ENCODE results near the gene SPRR5. TPM values are rescaled to one million over a fixed set of nuclear protein-coding genes. Genes with fewer than 3 reads are reported as not detected.

The SPRR5 gene, protein sequence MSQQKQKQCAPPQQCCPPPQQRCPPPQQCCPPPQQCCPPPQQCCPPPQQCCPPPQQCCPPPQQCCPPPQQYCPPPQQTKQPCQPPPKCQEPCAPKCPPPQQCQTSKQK
- total RNA-seq (2021; fragmentation: NEBNext Ultra II Directional; extraction: Animal tissue kit (Norgen Biotek cat#: 25700)): not detected
- long read RNA-seq: 0 reads

GRCh38 chr1:152946651-152947256, at the start of gene SPRR5:
Gene SPRR5, plus strand, starts transcription at chr1:152947206. Its CDS starts 1,349 bp downstream, at chr1:152948555.
- no peak within 1 kb of the TSS for H3K4me3 Mint-ChIP-seq
- H3K27me3 Mint-ChIP-seq (ENCODE audit: insufficient read depth): no peaks in the 10 kb centered on the region; the same call in none of the 2 replicates
- TF ChIP-seq, protein P1, sequence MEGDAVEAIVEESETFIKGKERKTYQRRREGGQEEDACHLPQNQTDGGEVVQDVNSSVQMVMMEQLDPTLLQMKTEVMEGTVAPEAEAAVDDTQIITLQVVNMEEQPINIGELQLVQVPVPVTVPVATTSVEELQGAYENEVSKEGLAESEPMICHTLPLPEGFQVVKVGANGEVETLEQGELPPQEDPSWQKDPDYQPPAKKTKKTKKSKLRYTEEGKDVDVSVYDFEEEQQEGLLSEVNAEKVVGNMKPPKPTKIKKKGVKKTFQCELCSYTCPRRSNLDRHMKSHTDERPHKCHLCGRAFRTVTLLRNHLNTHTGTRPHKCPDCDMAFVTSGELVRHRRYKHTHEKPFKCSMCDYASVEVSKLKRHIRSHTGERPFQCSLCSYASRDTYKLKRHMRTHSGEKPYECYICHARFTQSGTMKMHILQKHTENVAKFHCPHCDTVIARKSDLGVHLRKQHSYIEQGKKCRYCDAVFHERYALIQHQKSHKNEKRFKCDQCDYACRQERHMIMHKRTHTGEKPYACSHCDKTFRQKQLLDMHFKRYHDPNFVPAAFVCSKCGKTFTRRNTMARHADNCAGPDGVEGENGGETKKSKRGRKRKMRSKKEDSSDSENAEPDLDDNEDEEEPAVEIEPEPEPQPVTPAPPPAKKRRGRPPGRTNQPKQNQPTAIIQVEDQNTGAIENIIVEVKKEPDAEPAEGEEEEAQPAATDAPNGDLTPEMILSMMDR (IDR thresholded peaks at IDR 0.05): no peak
- no peaks in the 10 kb centered on the region for H3K4me1 Mint-ChIP-seq (ENCODE audit: low read depth)
- H3K27ac Mint-ChIP-seq: no peak within 1 kb of the TSS
- no peak for DNase-seq
- no peaks in the 10 kb centered on the region for H3K36me3 Mint-ChIP-seq (ENCODE audit: low read depth)
- H3K9me3 Mint-ChIP-seq: peaks cover 4% of the 10 kb centered on the region

GRCh38 chr1:152899027-152899426, 48.0 kb upstream of the SPRR5 start:
- TF ChIP-seq, protein P1 (IDR thresholded peaks at IDR 0.05): no peak
- H3K4me3 Mint-ChIP-seq: no peak overlapping the region
- DNase-seq: no peak
- H3K27ac Mint-ChIP-seq: no peak overlapping the region
- H3K9me3 Mint-ChIP-seq: peaks cover 10% of the 10 kb centered on the region
- no peaks in the 10 kb centered on the region for H3K4me1 Mint-ChIP-seq (ENCODE audit: low read depth)
- H3K27me3 Mint-ChIP-seq (ENCODE audit: insufficient read depth): peaks cover 4% of the 10 kb centered on the region; the same call in 1 of the 2 replicates
- no peaks in the 10 kb centered on the region; the same call in 1 of the 2 replicates for H3K36me3 Mint-ChIP-seq (ENCODE audit: low read depth)

GRCh38 chr1:152899883-152900282, 47.1 kb upstream of the SPRR5 start:
- H3K27me3 Mint-ChIP-seq (ENCODE audit: insufficient read depth): peaks cover 4% of the 10 kb centered on the region; the same call in 1 of the 2 replicates
- no peak for DNase-seq
- H3K4me3 Mint-ChIP-seq: no peak overlapping the region
- peaks cover 2% of the 10 kb centered on the region; the same call in 1 of the 2 replicates for H3K4me1 Mint-ChIP-seq (ENCODE audit: low read depth)
- no peaks in the 10 kb centered on the region; the same call in 1 of the 2 replicates for H3K36me3 Mint-ChIP-seq (ENCODE audit: low read depth)
- H3K27ac Mint-ChIP-seq: no peak overlapping the region
- peaks cover 10% of the 10 kb centered on the region for H3K9me3 Mint-ChIP-seq
- TF ChIP-seq, protein P1 (IDR thresholded peaks at IDR 0.05): no peak

GRCh38 chr1:152901631-152902030, 45.4 kb upstream of the SPRR5 start:
- Mint-ChIP-seq H3K36me3 (ENCODE audit: low read depth) (no peaks in the 10 kb centered on the region; the same call in 1 of the 2 replicates), H3K4me3 (no peak overlapping the region), H3K27ac (no peak overlapping the region), H3K27me3 (ENCODE audit: insufficient read depth) (peaks cover 4% of the 10 kb centered on the region; the same call in 1 of the 2 replicates), H3K9me3 (peaks cover 10% of the 10 kb centered on the region), H3K4me1 (ENCODE audit: low read depth) (peaks cover 20% of the 10 kb centered on the region; the same call in 1 of the 2 replicates)
- TF ChIP-seq, protein P1 (IDR thresholded peaks at IDR 0.05): no peak
- no peak for DNase-seq

- TF ChIP-seq, protein P1 (IDR thresholded peaks at IDR 0.05): no peak
- Mint-ChIP-seq H3K27ac (no peak overlapping the region), H3K4me3 (no peak overlapping the region), H3K36me3 (ENCODE audit: low read depth) (no peaks in the 10 kb centered on the region; the same call in 1 of the 2 replicates), H3K27me3 (ENCODE audit: insufficient read depth) (no peaks in the 10 kb centered on the region; the same call in none of the 2 replicates), H3K9me3 (peaks cover 10% of the 10 kb centered on the region), H3K4me1 (ENCODE audit: low read depth) (peaks cover 30% of the 10 kb centered on the region; the same call in 1 of the 2 replicates)
- no peak for DNase-seq
These were observed 44.4 kb upstream of the SPRR5 start for GRCh38 chr1:152902636-152903035.
